ENCODE data around the gene AUTS2.

- TF ChIP-seq, protein P1, sequence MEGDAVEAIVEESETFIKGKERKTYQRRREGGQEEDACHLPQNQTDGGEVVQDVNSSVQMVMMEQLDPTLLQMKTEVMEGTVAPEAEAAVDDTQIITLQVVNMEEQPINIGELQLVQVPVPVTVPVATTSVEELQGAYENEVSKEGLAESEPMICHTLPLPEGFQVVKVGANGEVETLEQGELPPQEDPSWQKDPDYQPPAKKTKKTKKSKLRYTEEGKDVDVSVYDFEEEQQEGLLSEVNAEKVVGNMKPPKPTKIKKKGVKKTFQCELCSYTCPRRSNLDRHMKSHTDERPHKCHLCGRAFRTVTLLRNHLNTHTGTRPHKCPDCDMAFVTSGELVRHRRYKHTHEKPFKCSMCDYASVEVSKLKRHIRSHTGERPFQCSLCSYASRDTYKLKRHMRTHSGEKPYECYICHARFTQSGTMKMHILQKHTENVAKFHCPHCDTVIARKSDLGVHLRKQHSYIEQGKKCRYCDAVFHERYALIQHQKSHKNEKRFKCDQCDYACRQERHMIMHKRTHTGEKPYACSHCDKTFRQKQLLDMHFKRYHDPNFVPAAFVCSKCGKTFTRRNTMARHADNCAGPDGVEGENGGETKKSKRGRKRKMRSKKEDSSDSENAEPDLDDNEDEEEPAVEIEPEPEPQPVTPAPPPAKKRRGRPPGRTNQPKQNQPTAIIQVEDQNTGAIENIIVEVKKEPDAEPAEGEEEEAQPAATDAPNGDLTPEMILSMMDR (optimal IDR thresholded peaks at IDR 0.05 in 1 of 3, IDR thresholded peaks at IDR 0.05 in 1 of 3, conservative IDR thresholded peaks at IDR 0.05 in 1 of 3; ENCODE audit: extremely low read depth in 1 of 3, insufficient read depth in 2 of 3, low read length in 3 of 3): no peak
- TF ChIP-seq EZH2 (IDR thresholded peaks at IDR 0.05; ENCODE audit: low read length): no peak
These were observed 1036.4 kb downstream of the AUTS2 start for GRCh38 chr7:70634610-70635068.
